NOMO-1 treated with DMSO at 0.1 percent for 48 hours (cell line): ENCODE results near the gene VPS18.

Experiments used
- DNase-seq: peaks from one replicate; lab custom pipeline; 2025; ENCODE audit not compliant: unreplicated experiment; lab: John Stamatoyannopoulos, UW

VPS18 gene

GRCh38 chr15:40918799-40919392, 24.6 kb downstream of the VPS18 start:
- DNase-seq = no peak

GRCh38 chr15:40921949-40922607, 27.8 kb downstream of the VPS18 start:
- no peak for DNase-seq

- DNase-seq = no peak
These were observed 28.4 kb downstream of the VPS18 start for GRCh38 chr15:40922608-40923005.

- DNase-seq = no peak
These were observed 29.3 kb downstream of the VPS18 start for GRCh38 chr15:40923551-40923950.

GRCh38 chr15:40925495-40925862, 31.2 kb downstream of the VPS18 start:
- DNase-seq = no peak

GRCh38 chr15:40925863-40926658, 31.8 kb downstream of the VPS18 start:
- DNase-seq = no peak

- no peak for DNase-seq
These were observed 32.6 kb downstream of the VPS18 start for GRCh38 chr15:40926659-40927494.

- no peak for DNase-seq
These were observed 33.2 kb downstream of the VPS18 start for GRCh38 chr15:40927495-40927872.

GRCh38 chr15:40927873-40928806, 33.9 kb downstream of the VPS18 start:
- DNase-seq = no peak

- DNase-seq = peak; percentile 34
These were observed 34.8 kb downstream of the VPS18 start, which contains the start of gene DLL4 for GRCh38 chr15:40928821-40929659. Gene DLL4 (plus strand): TSS chr15:40929340. CDS start chr15:40929669, 329 bp downstream.

GRCh38 chr15:40929660-40930429, 35.6 kb downstream of the VPS18 start:
- DNase-seq = no peak

GRCh38 chr15:40930430-40931299, 36.4 kb downstream of the VPS18 start:
- no peak for DNase-seq

GRCh38 chr15:40931300-40932142, 37.3 kb downstream of the VPS18 start:
- no peak for DNase-seq

- no peak for DNase-seq
These were observed 37.9 kb downstream of the VPS18 start for GRCh38 chr15:40932156-40932555.

GRCh38 chr15:40932649-40933516, 38.6 kb downstream of the VPS18 start:
- DNase-seq = no peak

GRCh38 chr15:40933517-40933902, 39.3 kb downstream of the VPS18 start:
- no peak for DNase-seq
